BE2C (cell line): ENCODE data around the gene LIN52.
A peak's percentile ranks its signal among the peaks of the same experiment; 100 is the strongest.

Source experiments
- DNase-seq: peaks from one replicate; pipeline ENCODE4 v3.0.0-alpha.2; 2020
- H3K27me3 ChIP-seq: fragments of 250-450 bp; sonication (Bioruptor Pico); 2 replicates; pipeline ENCODE4 v1.5.1; 2020; ENCODE audit warnings: mild to moderate bottlenecking
- H3K36me3 ChIP-seq: fragments of 250-450 bp; sonication (Bioruptor Pico); 2 replicates; pipeline ENCODE4 v1.5.1; 2020; ENCODE audit warnings: mild to moderate bottlenecking
- H3K4me1 ChIP-seq: fragments of 250-450 bp; sonication (Bioruptor Pico); 2 replicates; pipeline ENCODE4 v1.5.1; 2020
- H3K4me3 ChIP-seq: 2 replicates; pipeline ENCODE4 v1.5.1; 2011; ENCODE audit warnings: low read depth, low read length
- H3K9me3 ChIP-seq: fragments of 250-450 bp; sonication (Bioruptor Pico); 2 replicates; pipeline ENCODE4 v1.5.1; 2020
- CTCF ChIP-seq: IDR thresholded peaks from 2 replicates; pipeline ENCODE4 v1.5.1; 2012; ENCODE audit warnings: mild to moderate bottlenecking, low read depth, low read length

The LIN52 gene

GRCh38 chr14:74203639-74204038 lies 118.9 kb downstream of the LIN52 start:
- Histone ChIP-seq H3K4me3 (no peak overlapping the region), H3K27me3 (no peaks in the 10 kb centered on the region), H3K36me3 (no peaks in the 10 kb centered on the region; the same call in 1 of the 2 replicates), H3K4me1 (no peaks in the 10 kb centered on the region), H3K9me3 (no peaks in the 10 kb centered on the region)
- DNase-seq = no peak
- TF ChIP-seq CTCF = no peak

GRCh38 chr14:74204491-74204890 lies 119.7 kb downstream of the LIN52 start:
- H3K27me3 ChIP-seq = no peaks in the 10 kb centered on the region
- TF ChIP-seq CTCF = no peak
- no peak for DNase-seq
- H3K4me1 ChIP-seq = no peaks in the 10 kb centered on the region
- no peaks in the 10 kb centered on the region for H3K9me3 ChIP-seq
- no peaks in the 10 kb centered on the region; the same call in 1 of the 2 replicates for H3K36me3 ChIP-seq
- no peak overlapping the region for H3K4me3 ChIP-seq

GRCh38 chr14:74205882-74206281 lies 121.1 kb downstream of the LIN52 start:
- no peak for TF ChIP-seq CTCF
- no peaks in the 10 kb centered on the region for H3K9me3 ChIP-seq
- H3K4me1 ChIP-seq = no peaks in the 10 kb centered on the region
- no peak overlapping the region for H3K4me3 ChIP-seq
- H3K27me3 ChIP-seq = no peaks in the 10 kb centered on the region
- no peaks in the 10 kb centered on the region; the same call in 1 of the 2 replicates for H3K36me3 ChIP-seq
- DNase-seq = no peak

- Histone ChIP-seq H3K9me3 (no peaks in the 10 kb centered on the region), H3K4me1 (no peaks in the 10 kb centered on the region), H3K36me3 (no peaks in the 10 kb centered on the region), H3K4me3 (no peak overlapping the region), H3K27me3 (peaks cover 7% of the 10 kb centered on the region; the same call in 1 of the 2 replicates)
- DNase-seq = no peak
- peak; percentile 32; the same call in 1 of the 2 replicates for TF ChIP-seq CTCF
Measured at GRCh38 chr14:74207943-74208342, 123.2 kb downstream of the LIN52 start.

- H3K4me3 ChIP-seq = no peak overlapping the region
- no peaks in the 10 kb centered on the region for H3K36me3 ChIP-seq
- no peaks in the 10 kb centered on the region for H3K9me3 ChIP-seq
- peaks cover 7% of the 10 kb centered on the region; the same call in 1 of the 2 replicates for H3K27me3 ChIP-seq
- no peak for DNase-seq
- H3K4me1 ChIP-seq = no peaks in the 10 kb centered on the region
- no peak for TF ChIP-seq CTCF
Measured at GRCh38 chr14:74208642-74209041, 123.9 kb downstream of the LIN52 start.

GRCh38 chr14:74211945-74212580 lies 127.3 kb downstream of the LIN52 start:
- no peaks in the 10 kb centered on the region for H3K36me3 ChIP-seq
- H3K27me3 ChIP-seq = peaks cover 26% of the 10 kb centered on the region
- no peak for TF ChIP-seq CTCF
- H3K9me3 ChIP-seq = no peaks in the 10 kb centered on the region
- H3K4me3 ChIP-seq = no peak overlapping the region
- no peak for DNase-seq
- no peaks in the 10 kb centered on the region for H3K4me1 ChIP-seq
